GM19328 (cell line): ENCODE results near the gene BTBD3.
A peak's percentile ranks its signal among the peaks of the same experiment; 100 is the strongest.

Experiments
- ATAC-seq: cut with Tn5 transposase; IDR thresholded peaks from one replicate; pipeline ENCODE4 v1.9.1; 2021; ENCODE audit warnings: mild to moderate bottlenecking, moderate library complexity; ENCODE audit not compliant: unreplicated experiment

The BTBD3 gene

GRCh38 chr20:11917663-11918062 lies at the start of gene BTBD3:
Gene BTBD3 (plus strand): TSS chr20:11917893. CDS start chr20:11918276, 383 bp downstream.
- peak; percentile 82 for ATAC-seq

GRCh38 chr20:11869641-11870040 lies 48.1 kb upstream of the BTBD3 start:
- ATAC-seq: no peak

GRCh38 chr20:11870411-11870810 lies 47.3 kb upstream of the BTBD3 start:
- ATAC-seq: no peak

GRCh38 chr20:11876555-11876954 lies 41.1 kb upstream of the BTBD3 start:
- no peak for ATAC-seq

- ATAC-seq: no peak
Observed at GRCh38 chr20:11880680-11881079, 37.0 kb upstream of the BTBD3 start.

GRCh38 chr20:11881449-11881848 lies 36.2 kb upstream of the BTBD3 start:
- no peak for ATAC-seq

- no peak for ATAC-seq
Observed at GRCh38 chr20:11882651-11883050, 35.0 kb upstream of the BTBD3 start.

GRCh38 chr20:11888648-11889047 lies 29.0 kb upstream of the BTBD3 start:
- no peak for ATAC-seq

GRCh38 chr20:11890331-11891076 lies 27.2 kb upstream of the BTBD3 start:
- peak; percentile 48 for ATAC-seq

- peak; percentile 22 for ATAC-seq
Observed at GRCh38 chr20:11891077-11891775, 26.5 kb upstream of the BTBD3 start.

- peak; percentile 48 for ATAC-seq
Observed at GRCh38 chr20:11891776-11892545, 25.7 kb upstream of the BTBD3 start.

- ATAC-seq: no peak
Observed at GRCh38 chr20:11894062-11894461, 23.6 kb upstream of the BTBD3 start.

GRCh38 chr20:11895861-11896387 lies 21.8 kb upstream of the BTBD3 start:
- ATAC-seq: no peak

GRCh38 chr20:11901127-11901526 lies 16.6 kb upstream of the BTBD3 start:
- no peak for ATAC-seq

- no peak for ATAC-seq
Observed at GRCh38 chr20:11902285-11902697, 15.4 kb upstream of the BTBD3 start.

GRCh38 chr20:11905460-11906179 lies 12.1 kb upstream of the BTBD3 start:
- no peak for ATAC-seq

GRCh38 chr20:11906626-11907480 lies 10.8 kb upstream of the BTBD3 start:
- no peak for ATAC-seq

- no peak for ATAC-seq
Observed at GRCh38 chr20:11907621-11908020, 10.1 kb upstream of the BTBD3 start.

GRCh38 chr20:11912013-11912658 lies 5.6 kb upstream of the BTBD3 start:
- no peak for ATAC-seq
